Osteocyte (in vitro differentiated cells): ENCODE data around the gene SOAT1. TPM values are rescaled to one million over a fixed set of nuclear protein-coding genes. Genes with fewer than 3 reads are reported as not detected.
"Not testable (repeated sequence)": the region's sequence is repeated elsewhere in the genome, so short reads cannot be mapped to it uniquely, and the experiment has no call there.

Source experiments
- DNase-seq: peaks from one replicate; pipeline ENCODE4 v3.0.0; 2021; ENCODE audit warnings: mixed read lengths; ENCODE audit not compliant: unreplicated experiment; ENCODE audit errors: extremely low spot score
- H3K27ac Mint-ChIP-seq: one replicate; pipeline ENCODE4 v1.8.0; 2021; ENCODE audit warnings: mild to moderate bottlenecking, mixed read lengths; ENCODE audit not compliant: unreplicated experiment
- H3K27me3 Mint-ChIP-seq: one replicate; pipeline ENCODE4 v1.8.0; 2021; ENCODE audit warnings: mixed read lengths; ENCODE audit not compliant: unreplicated experiment
- H3K36me3 Mint-ChIP-seq: one replicate; pipeline ENCODE4 v1.8.0; 2021; ENCODE audit warnings: mixed read lengths; ENCODE audit not compliant: unreplicated experiment
- H3K4me1 Mint-ChIP-seq: one replicate; pipeline ENCODE4 v1.8.0; 2021; ENCODE audit warnings: mixed read lengths; ENCODE audit not compliant: unreplicated experiment
- H3K4me3 Mint-ChIP-seq: one replicate; pipeline ENCODE4 v1.8.0; 2021; ENCODE audit warnings: mild to moderate bottlenecking, moderate library complexity, mixed read lengths; ENCODE audit not compliant: unreplicated experiment
- H3K9me3 Mint-ChIP-seq: one replicate; pipeline ENCODE4 v1.8.0; 2021; ENCODE audit warnings: mixed read lengths; ENCODE audit not compliant: unreplicated experiment
- CTCF ChIP-seq: fragments of 200-600 bp; sonication (generic); IDR thresholded peaks from 2 replicates; pipeline ENCODE4 v1.5.0; 2021; ENCODE audit warnings: antibody characterized with exemption, mild to moderate bottlenecking, moderate library complexity
- total RNA-seq: library from RNA; stranded (reverse); gene quantifications from 2 replicates; pipeline ENCODE4 v1.2.1, GENCODE V29; 2021

Gene SOAT1
- total RNA-seq, 1 donor from 2014 or later, result 41.3 TPM

GRCh38 chr1:179341943-179342547 lies 48.4 kb downstream of the SOAT1 start:
- H3K4me1 Mint-ChIP-seq, result peaks cover 7% of the 10 kb centered on the region
- no peaks in the 10 kb centered on the region for H3K9me3 Mint-ChIP-seq
- no peak for TF ChIP-seq CTCF
- DNase-seq, result no peak
- no peak overlapping the region for H3K27ac Mint-ChIP-seq
- H3K4me3 Mint-ChIP-seq, result no peak overlapping the region
- H3K36me3 Mint-ChIP-seq, result peaks cover 37% of the 10 kb centered on the region
- no peaks in the 10 kb centered on the region for H3K27me3 Mint-ChIP-seq

- no peaks in the 10 kb centered on the region for H3K9me3 Mint-ChIP-seq
- peaks cover 7% of the 10 kb centered on the region for H3K4me1 Mint-ChIP-seq
- no peak overlapping the region for H3K27ac Mint-ChIP-seq
- no peak overlapping the region for H3K4me3 Mint-ChIP-seq
- no peak for TF ChIP-seq CTCF
- peaks cover 38% of the 10 kb centered on the region for H3K36me3 Mint-ChIP-seq
- DNase-seq, result no peak
- no peaks in the 10 kb centered on the region for H3K27me3 Mint-ChIP-seq
Observed at GRCh38 chr1:179342740-179343404, 49.3 kb downstream of the SOAT1 start.

GRCh38 chr1:179351281-179351680 lies 57.7 kb downstream of the SOAT1 start:
- TF ChIP-seq CTCF, result no peak
- H3K4me1 Mint-ChIP-seq, result peaks cover 2% of the 10 kb centered on the region
- no peaks in the 10 kb centered on the region for H3K9me3 Mint-ChIP-seq
- H3K4me3 Mint-ChIP-seq, result no peak overlapping the region
- H3K36me3 Mint-ChIP-seq, result peaks cover 40% of the 10 kb centered on the region
- DNase-seq, result no peak
- no peak overlapping the region for H3K27ac Mint-ChIP-seq
- no peaks in the 10 kb centered on the region for H3K27me3 Mint-ChIP-seq

GRCh38 chr1:179352236-179352635 lies 58.6 kb downstream of the SOAT1 start:
- H3K27ac Mint-ChIP-seq, result no peak overlapping the region
- peaks cover 39% of the 10 kb centered on the region for H3K36me3 Mint-ChIP-seq
- DNase-seq, result no peak
- peaks cover 2% of the 10 kb centered on the region for H3K4me1 Mint-ChIP-seq
- no peaks in the 10 kb centered on the region for H3K27me3 Mint-ChIP-seq
- no peak for TF ChIP-seq CTCF
- no peaks in the 10 kb centered on the region for H3K9me3 Mint-ChIP-seq
- H3K4me3 Mint-ChIP-seq, result no peak overlapping the region

GRCh38 chr1:179353546-179353945 lies 59.9 kb downstream of the SOAT1 start:
- H3K36me3 Mint-ChIP-seq, result peaks cover 35% of the 10 kb centered on the region
- no peak overlapping the region for H3K4me3 Mint-ChIP-seq
- no peaks in the 10 kb centered on the region for H3K27me3 Mint-ChIP-seq
- H3K9me3 Mint-ChIP-seq, result no peaks in the 10 kb centered on the region
- peaks cover 2% of the 10 kb centered on the region for H3K4me1 Mint-ChIP-seq
- DNase-seq, result no peak
- no peak for TF ChIP-seq CTCF
- no peak overlapping the region for H3K27ac Mint-ChIP-seq

GRCh38 chr1:179361631-179362030 lies 68.0 kb downstream of the SOAT1 start:
- DNase-seq, H3K4me1 Mint-ChIP-seq, H3K36me3 Mint-ChIP-seq, H3K27ac Mint-ChIP-seq, H3K4me3 Mint-ChIP-seq, H3K9me3 Mint-ChIP-seq, H3K27me3 Mint-ChIP-seq: not testable (repeated sequence)
